IgD-negative memory B cell (primary cell): ENCODE results near the gene AP2S1. TPM values are rescaled to one million over a fixed set of nuclear protein-coding genes. Genes with fewer than 3 reads are reported as not detected.
"Not testable (repeated sequence)": the region's sequence is repeated elsewhere in the genome, so short reads cannot be mapped to it uniquely, and the experiment has no call there.

Experiments
- H3K27ac Mint-ChIP-seq, 3 donors: one replicate each; pipeline ENCODE4 v1.8.0; 2020 to 2022; ENCODE audit warnings: mild to moderate bottlenecking in 3 of 3, mixed read lengths in 3 of 3, moderate library complexity in 1 of 3
- H3K27me3 Mint-ChIP-seq: one replicate; pipeline ENCODE4 v1.8.0; 2021; ENCODE audit warnings: mixed read lengths
- H3K36me3 Mint-ChIP-seq: one replicate; pipeline ENCODE4 v1.8.0; 2020; ENCODE audit warnings: mild to moderate bottlenecking, mixed read lengths
- H3K4me1 Mint-ChIP-seq, 3 donors: one replicate each; pipeline ENCODE4 v1.8.0; 2020 to 2022; ENCODE audit warnings: mixed read lengths in 3 of 3, mild to moderate bottlenecking in 1 of 3
- H3K4me3 Mint-ChIP-seq, 4 donors: one replicate each; pipeline ENCODE4 v1.8.0; 2020 to 2022; ENCODE audit warnings: mild to moderate bottlenecking in 4 of 4, mixed read lengths in 4 of 4, moderate library complexity in 3 of 4
- H3K9me3 Mint-ChIP-seq, 3 donors: one replicate each; pipeline ENCODE4 v1.8.0; 2020 to 2021; ENCODE audit warnings: mixed read lengths in 3 of 3, mild to moderate bottlenecking in 1 of 3
- polyA plus RNA-seq: library from polyadenylated mRNA; unstranded; fragments of 300-500 nt; fragmentation: Illumina TruSeq; gene quantifications from one replicate; pipeline ENCODE4 v1.2.3, GENCODE V29; 2021

The AP2S1 gene
- polyA plus RNA-seq, 1 donor from 2014 or later, result 76.8 TPM

- Mint-ChIP-seq H3K27ac (peak overlapping the region in 1 of 3 donors; percentile 76), H3K4me1 (peaks cover 0 to 7% (median 0%) of the 10 kb centered on the region in 3 donors), H3K4me3 (no peak overlapping the region), H3K27me3 (no peaks in the 10 kb centered on the region), H3K9me3 (no peaks in the 10 kb centered on the region), H3K36me3 (peaks cover 9% of the 10 kb centered on the region)
Measured at GRCh38 chr19:46839752-46840497, 10.7 kb downstream of the AP2S1 start.

GRCh38 chr19:46838160-46838559 lies 12.5 kb downstream of the AP2S1 start:
- H3K27me3 Mint-ChIP-seq, result no peaks in the 10 kb centered on the region
- no peak overlapping the region for H3K4me3 Mint-ChIP-seq
- peaks cover 5% of the 10 kb centered on the region for H3K36me3 Mint-ChIP-seq
- H3K27ac Mint-ChIP-seq, result no peak overlapping the region
- H3K9me3 Mint-ChIP-seq, result no peaks in the 10 kb centered on the region
- H3K4me1 Mint-ChIP-seq, result peaks cover 0 to 5% (median 0%) of the 10 kb centered on the region in 3 donors

GRCh38 chr19:46834984-46835383 lies 15.7 kb downstream of the AP2S1 start:
- no peak overlapping the region for H3K27ac Mint-ChIP-seq

DNA sequence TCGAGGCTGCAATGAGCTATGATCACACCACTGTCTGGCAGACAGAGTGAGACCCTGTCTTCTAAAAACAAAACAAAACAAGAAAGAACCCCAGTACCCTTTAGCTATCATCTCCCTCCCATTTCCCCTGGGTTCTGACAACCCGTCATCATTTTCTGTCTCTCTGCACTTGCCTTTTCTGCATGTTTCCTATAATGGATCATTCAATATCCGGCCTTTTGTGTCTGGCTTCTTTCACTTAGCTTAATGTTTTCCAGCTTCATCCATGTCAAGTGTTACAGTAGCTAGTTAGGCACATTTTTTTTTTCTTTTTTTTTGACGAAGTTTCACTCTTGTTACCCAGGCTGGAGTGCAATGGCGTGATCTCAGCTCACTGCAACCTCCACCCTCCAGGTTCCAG lies 16.5 kb downstream of the AP2S1 start:
- Mint-ChIP-seq H3K9me3 (peaks cover 0 to 3% (median 0%) of the 10 kb centered on the region in 3 donors), H3K4me3 (no peak overlapping the region), H3K27ac (no peak overlapping the region), H3K36me3 (peaks cover 3% of the 10 kb centered on the region), H3K27me3 (no peaks in the 10 kb centered on the region), H3K4me1 (peaks cover 0 to 5% (median 1%) of the 10 kb centered on the region in 3 donors)

More at GRCh38 chr19:46834984-46835383, 15.7 kb downstream of the AP2S1 start:
- H3K4me1 Mint-ChIP-seq, result peaks cover 0 to 5% (median 0%) of the 10 kb centered on the region in 3 donors
- H3K4me3 Mint-ChIP-seq, result no peak overlapping the region
- H3K27me3 Mint-ChIP-seq, result no peaks in the 10 kb centered on the region
- H3K9me3 Mint-ChIP-seq, result peaks cover 0 to 3% (median 0%) of the 10 kb centered on the region in 3 donors
- H3K36me3 Mint-ChIP-seq, result peaks cover 3% of the 10 kb centered on the region

- peaks cover 0 to 3% (median 0%) of the 10 kb centered on the region in 3 donors for H3K9me3 Mint-ChIP-seq
- H3K4me1 Mint-ChIP-seq, result peaks cover 0 to 5% (median 2%) of the 10 kb centered on the region in 3 donors
- H3K36me3 Mint-ChIP-seq, result no peaks in the 10 kb centered on the region
- no peak overlapping the region for H3K4me3 Mint-ChIP-seq
- no peaks in the 10 kb centered on the region for H3K27me3 Mint-ChIP-seq
- H3K27ac Mint-ChIP-seq, result no peak overlapping the region
Measured at GRCh38 chr19:46830864-46831263, 19.8 kb downstream of the AP2S1 start.

DNA sequence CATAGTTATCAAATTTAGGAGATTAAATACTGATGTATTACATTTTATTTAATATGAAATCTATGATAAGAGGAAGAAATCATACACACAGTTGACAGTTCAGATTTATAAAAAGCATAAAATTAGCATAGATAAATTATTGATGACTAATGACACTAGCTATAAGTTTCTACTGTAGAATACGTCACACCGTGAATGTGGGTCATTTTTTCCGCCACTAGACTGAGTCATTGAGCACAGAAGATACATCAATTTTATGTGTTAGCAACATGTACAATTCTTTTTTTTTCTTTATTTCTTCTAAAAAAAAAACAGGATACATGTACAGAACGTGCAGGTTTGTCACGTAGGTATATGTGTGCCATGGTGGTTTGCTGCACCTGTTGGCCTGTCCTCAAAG lies 22.2 kb downstream of the AP2S1 start:
- H3K4me1 Mint-ChIP-seq, result peaks cover 15 to 20% (median 18%) of the 10 kb centered on the region in 3 donors
- H3K27ac Mint-ChIP-seq, result no peak overlapping the region
- H3K27me3 Mint-ChIP-seq, result no peaks in the 10 kb centered on the region
- H3K9me3 Mint-ChIP-seq, result peaks cover 0 to 6% (median 0%) of the 10 kb centered on the region in 3 donors
- no peak overlapping the region for H3K4me3 Mint-ChIP-seq
- H3K36me3 Mint-ChIP-seq, result no peaks in the 10 kb centered on the region

DNA sequence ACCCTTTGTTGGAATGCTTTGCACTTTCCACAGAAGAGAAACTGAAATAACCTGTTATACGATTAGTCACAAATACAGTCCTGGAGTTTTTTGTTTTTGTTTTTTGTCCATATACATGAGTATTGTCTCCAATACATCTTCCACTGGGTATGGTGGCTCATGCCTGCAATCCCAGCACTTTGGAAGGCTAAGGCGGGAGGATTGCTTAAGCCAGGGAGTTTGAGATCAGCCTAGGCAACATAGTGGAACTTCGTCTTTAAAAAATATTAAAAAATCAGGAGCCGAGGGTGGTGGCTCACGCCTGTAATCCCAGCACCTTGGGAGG lies 25.0 kb downstream of the AP2S1 start:
- H3K36me3 Mint-ChIP-seq, result no peaks in the 10 kb centered on the region
- peaks cover 0 to 3% (median 0%) of the 10 kb centered on the region in 3 donors for H3K9me3 Mint-ChIP-seq
- H3K4me3 Mint-ChIP-seq, result peak overlapping the region in 2 of 4 donors; percentile 61 to 97
- H3K4me1 Mint-ChIP-seq, result peaks cover 24 to 33% (median 33%) of the 10 kb centered on the region in 3 donors
- H3K27ac Mint-ChIP-seq, result peak overlapping the region; percentile 83 to 98 (median 95)
- no peaks in the 10 kb centered on the region for H3K27me3 Mint-ChIP-seq

- Mint-ChIP-seq H3K4me3 (peak overlapping the region; percentile 61 to 97 (median 84)), H3K27ac (peak overlapping the region; percentile 83 to 98 (median 95)), H3K36me3 (no peaks in the 10 kb centered on the region), H3K9me3 (peaks cover 0 to 3% (median 0%) of the 10 kb centered on the region in 3 donors), H3K4me1 (peaks cover 28 to 38% (median 37%) of the 10 kb centered on the region in 3 donors), H3K27me3 (no peaks in the 10 kb centered on the region)
Measured at GRCh38 chr19:46824890-46825730, 25.5 kb downstream of the AP2S1 start.

- Mint-ChIP-seq H3K4me3 (peak overlapping the region; percentile 35 to 83 (median 44)), H3K36me3 (no peaks in the 10 kb centered on the region), H3K27me3 (no peaks in the 10 kb centered on the region), H3K9me3 (peaks cover 0 to 3% (median 0%) of the 10 kb centered on the region in 3 donors), H3K27ac (peak overlapping the region; percentile 56 to 76 (median 63)), H3K4me1 (peaks cover 37 to 42% (median 40%) of the 10 kb centered on the region in 3 donors)
Measured at GRCh38 chr19:46823049-46823448, 27.6 kb downstream of the AP2S1 start.

DNA sequence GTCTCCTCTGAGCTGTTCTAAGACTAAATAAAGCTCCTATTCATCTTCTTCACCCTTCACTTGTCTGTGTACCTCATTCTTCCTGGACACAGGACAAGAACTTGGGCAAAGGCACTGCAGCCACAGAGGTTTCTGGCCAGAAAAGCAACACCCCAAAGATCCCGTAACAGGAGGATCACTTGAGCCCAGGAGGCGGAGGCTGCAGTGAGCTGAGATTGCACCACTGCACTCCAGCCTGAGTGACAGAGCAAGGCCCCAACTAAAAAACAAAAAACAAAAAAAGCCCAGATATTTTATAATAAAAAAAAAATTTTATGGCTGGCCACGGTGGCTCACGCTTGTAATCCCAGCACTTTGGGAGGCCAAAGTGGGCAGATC lies 28.2 kb downstream of the AP2S1 start:
- H3K27me3 Mint-ChIP-seq, H3K9me3 Mint-ChIP-seq, H3K36me3 Mint-ChIP-seq: not testable (repeated sequence)
- Mint-ChIP-seq H3K4me3 (peak overlapping the region; percentile 61 to 89 (median 79)), H3K27ac (peak overlapping the region; percentile 79 to 95 (median 92)), H3K4me1 (peaks cover 37 to 42% (median 40%) of the 10 kb centered on the region in 3 donors)

DNA sequence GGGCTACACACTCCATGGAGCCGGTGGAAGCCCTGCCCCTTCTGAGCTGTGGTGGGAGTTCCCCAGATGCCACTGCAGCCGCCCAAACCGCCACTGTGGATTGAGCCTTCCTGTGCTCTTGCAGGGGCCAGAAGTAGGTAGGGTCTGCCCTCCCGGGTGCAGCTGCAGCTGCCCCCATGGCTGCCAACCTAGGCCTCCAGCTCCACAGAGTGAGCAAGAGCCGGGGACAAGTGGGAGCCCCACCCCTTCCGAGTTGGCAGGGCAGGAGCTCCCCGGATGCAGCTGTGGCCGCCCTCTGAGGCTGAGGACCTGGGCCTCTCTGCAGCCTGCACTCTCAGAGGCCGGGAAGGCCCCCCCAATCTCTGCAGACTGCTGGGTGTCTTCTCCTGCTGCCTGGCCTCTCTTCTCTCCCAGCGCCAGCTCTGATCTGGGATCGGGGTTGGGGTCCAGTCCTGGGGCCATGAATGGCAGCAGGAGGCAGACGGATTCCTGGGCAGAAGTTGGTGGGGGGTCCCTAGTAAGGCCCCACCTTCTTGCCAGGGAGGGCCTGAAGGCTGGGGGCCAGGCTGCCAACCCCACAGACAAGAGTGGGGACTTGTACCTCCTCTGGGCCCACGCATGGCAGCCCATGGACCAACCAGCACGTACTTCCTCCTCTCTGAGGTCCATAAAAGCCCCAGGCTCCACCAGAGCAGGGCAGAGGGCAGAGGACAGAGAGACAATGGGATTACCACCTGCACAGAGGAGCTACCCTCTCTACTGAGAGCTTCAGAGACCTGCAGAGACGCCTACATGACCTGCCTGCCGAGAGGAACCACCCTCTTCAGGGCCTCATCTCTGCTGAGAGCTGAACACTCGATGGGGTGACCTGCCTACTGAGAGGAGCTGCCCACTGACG lies 28.9 kb downstream of the AP2S1 start:
- Mint-ChIP-seq H3K27me3 (no peaks in the 10 kb centered on the region), H3K36me3 (no peaks in the 10 kb centered on the region), H3K9me3 (peaks cover 0 to 3% (median 0%) of the 10 kb centered on the region in 3 donors), H3K4me3 (peak overlapping the region; percentile 61 to 89 (median 79)), H3K4me1 (peaks cover 39 to 44% (median 40%) of the 10 kb centered on the region in 3 donors), H3K27ac (peak overlapping the region; percentile 79 to 95 (median 92))

GRCh38 chr19:46818812-46819211 lies 31.8 kb downstream of the AP2S1 start:
- Mint-ChIP-seq H3K4me1 (peaks cover 24 to 31% (median 25%) of the 10 kb centered on the region in 3 donors), H3K9me3 (no peaks in the 10 kb centered on the region), H3K4me3 (peak overlapping the region in 1 of 4 donors; percentile 26), H3K27ac (peak overlapping the region; percentile 16 to 92 (median 53)), H3K27me3 (peaks cover 2% of the 10 kb centered on the region), H3K36me3 (no peaks in the 10 kb centered on the region)

- H3K9me3 Mint-ChIP-seq, result no peaks in the 10 kb centered on the region
- H3K27ac Mint-ChIP-seq, result no peak overlapping the region
- H3K27me3 Mint-ChIP-seq, result peaks cover 2% of the 10 kb centered on the region
- no peak overlapping the region for H3K4me3 Mint-ChIP-seq
- H3K4me1 Mint-ChIP-seq, result peaks cover 11 to 19% (median 18%) of the 10 kb centered on the region in 3 donors
- H3K36me3 Mint-ChIP-seq, result no peaks in the 10 kb centered on the region
Measured at GRCh38 chr19:46815833-46816627, 34.6 kb downstream of the AP2S1 start.
